ENCODE data around the gene OAF.

Gene OAF

DNA sequence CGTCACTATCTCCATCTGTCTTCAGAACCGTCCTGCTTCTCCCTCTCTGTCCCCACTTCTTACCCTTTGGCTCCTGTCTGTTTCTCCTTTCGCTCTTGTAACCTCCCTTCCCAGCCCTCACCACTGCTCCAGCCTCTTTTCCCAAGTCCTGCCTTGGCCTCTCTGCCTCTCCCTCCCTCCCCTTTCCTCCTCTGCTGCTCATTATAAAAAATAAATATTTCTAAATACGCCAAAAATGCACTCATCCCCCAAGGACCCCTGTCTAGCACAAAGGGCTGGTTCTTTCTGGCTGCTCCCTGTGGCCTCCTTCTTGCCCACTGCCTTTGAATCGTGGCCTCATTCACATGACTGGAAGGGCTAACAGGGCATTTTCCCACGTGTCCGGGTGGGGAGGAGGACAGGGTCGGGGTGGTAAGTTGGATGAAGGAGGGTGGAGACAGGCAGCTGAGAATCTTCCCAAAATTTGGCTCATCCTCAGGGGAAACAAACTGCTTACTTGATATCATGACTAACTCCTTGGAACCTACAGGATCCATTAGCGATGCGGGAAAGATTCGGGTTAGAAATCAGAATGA, 26.4 kb upstream of the OAF start:
- no peak for DNase-seq

GRCh38 chr11:120184946-120185705, 25.7 kb upstream of the OAF start:
- DNase-seq: no peak

DNA sequence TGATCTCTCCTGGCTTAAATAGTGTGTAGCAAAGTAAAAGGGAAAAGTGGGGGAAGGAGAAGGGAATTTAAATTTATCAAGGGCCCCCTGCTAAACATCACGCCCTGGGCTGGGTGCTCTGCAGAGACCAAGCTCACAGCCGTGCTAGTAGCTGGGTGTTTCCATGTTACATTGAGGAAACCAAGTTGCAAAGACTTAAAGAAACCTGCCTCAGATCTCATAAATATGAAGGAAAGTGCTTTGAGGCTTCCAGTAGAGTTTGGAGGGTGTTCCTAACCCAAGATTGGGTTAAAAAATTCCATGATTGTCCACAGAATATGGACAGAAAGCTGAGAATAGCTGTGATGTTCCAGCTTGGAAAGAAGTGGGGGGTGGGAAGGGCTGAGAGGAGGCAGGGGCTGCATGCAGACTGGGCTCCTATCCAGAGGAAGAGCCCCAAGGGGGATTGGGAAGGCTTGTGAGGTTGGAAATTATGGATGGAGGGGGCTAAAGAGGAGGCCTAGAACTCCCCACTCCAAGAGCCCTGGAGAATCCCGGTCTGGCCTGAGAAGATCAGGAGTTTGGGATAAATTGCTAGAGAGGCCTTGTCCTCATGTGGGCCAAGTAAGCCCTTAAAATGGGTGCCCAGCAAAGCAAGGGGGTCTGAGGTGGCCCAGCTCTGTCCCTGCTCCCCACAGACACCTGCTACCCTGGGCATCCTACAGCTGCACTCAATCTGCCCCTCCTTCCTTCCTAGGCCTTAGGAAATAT, 25.0 kb upstream of the OAF start:
- DNase-seq: no peak

GRCh38 chr11:120186456-120186773, 24.4 kb upstream of the OAF start:
- DNase-seq: no peak

- no peak for DNase-seq
Measured at GRCh38 chr11:120186774-120187591, 23.8 kb upstream of the OAF start.

- no peak for DNase-seq
Measured at GRCh38 chr11:120188371-120188770, 22.5 kb upstream of the OAF start.

DNA sequence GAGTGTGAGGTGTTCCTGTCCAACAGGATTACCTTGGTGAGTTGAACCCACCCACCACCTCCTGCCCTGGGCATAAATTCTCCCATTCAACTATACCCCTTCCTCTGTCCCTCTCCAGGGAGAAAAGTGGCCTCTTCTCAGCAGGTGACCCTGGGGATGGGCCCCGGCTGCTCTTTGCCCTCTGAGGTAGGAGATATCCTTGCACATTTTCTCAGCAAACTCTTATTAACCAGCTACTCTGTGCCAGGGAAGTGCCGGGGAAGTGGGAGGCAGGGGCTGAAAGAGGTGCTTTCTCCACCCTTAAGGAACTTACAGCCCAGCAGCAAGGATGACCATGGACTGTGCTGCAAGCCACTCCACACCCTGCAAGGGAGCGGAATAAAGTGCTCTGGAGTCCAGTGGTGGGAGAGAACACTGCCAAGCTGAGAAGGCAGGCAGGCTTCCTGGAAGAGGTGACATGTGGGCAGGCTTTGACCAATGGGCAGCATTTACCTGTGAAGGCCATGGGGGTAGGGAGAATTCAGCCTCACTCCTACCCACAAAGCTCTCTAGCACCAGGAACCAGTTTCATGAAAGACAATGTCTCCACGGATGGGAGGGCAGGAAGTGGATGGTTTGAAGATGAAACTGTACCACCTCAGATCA, 21.9 kb upstream of the OAF start:
- no peak for DNase-seq

- no peak for DNase-seq
Measured at GRCh38 chr11:120191058-120191457, 19.8 kb upstream of the OAF start.

- no peak for DNase-seq
Measured at GRCh38 chr11:120192831-120193625, 17.8 kb upstream of the OAF start.

DNA sequence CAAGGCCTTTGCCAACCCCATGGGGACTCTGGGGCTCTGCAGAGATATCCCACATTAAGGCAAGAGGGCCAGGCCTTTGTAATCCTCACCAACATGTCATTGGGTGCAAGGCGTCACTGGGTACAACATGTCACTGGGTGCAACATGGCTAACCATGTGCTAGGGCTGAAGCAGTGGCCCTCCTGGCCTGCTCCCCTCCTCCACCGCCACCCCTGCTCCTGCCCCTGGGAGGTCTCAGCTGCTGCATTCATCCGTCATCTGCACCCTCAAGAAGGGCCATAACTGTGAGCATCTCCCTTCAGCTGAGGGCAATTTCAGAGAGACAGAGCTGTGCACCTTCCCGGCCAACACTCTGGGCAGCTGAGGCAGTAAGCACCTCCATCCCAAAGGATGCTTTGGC, 16.7 kb upstream of the OAF start:
- DNase-seq: no peak

GRCh38 chr11:120195601-120196320, 15.1 kb upstream of the OAF start:
- DNase-seq: no peak

DNA sequence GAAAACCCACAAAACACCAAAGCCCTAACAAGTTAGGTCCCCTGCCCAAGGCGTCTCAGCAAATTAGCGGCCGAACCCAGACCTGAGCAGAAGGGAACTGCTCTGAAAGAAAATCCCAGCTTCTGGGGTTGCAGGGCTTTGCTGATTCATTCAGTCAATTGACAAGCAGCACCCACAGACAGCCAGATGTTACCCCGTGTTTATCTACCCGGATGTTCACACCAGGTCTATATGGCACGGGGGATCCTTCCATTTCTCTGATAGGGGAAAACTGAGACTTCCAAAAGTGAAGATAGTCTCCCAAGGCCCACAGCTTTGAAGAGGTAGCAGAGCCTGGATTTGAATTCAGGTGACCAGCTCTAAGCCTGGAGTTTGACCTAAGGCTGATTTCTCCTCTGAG, 14.0 kb upstream of the OAF start:
- no peak for DNase-seq

GRCh38 chr11:120197251-120197891, 13.5 kb upstream of the OAF start:
- no peak for DNase-seq

DNA sequence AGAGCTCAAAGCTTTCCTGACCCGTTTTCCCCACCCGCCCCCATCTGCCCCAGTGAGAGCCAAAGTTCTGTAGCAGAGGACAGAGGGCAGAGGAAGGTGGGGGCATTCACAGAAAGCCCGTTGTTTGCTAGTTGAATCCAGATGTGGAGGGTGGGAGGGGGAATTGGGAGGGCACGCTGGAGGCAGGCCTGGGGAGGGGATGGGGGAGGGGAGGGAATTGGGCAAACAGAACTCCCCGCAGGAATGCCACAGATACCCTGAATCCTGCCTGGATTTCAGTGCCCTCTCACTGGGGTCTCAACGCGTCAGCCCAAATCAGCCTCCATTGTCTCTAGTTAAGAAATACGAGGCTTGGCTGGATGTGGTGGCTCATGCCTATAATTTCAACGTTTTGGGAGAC, 12.9 kb upstream of the OAF start:
- no peak for DNase-seq

DNA sequence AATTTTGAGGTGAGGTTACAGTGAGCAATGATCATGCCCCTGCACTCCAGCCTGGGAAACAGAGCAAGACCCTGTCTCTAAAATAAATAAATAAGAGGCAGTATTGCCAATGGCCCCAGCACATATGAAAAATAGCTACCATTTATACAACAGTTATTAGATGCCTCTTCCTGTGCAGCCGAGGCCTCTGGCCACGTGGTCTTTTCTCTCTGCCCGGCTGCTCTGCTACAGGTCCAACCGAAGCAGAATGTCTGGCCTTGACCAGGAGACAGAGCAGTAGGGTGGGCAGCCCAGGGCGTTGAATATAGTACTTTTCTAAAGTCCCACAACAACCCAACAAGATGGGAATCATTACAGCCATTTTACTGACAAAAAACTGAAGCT, 12.4 kb upstream of the OAF start:
- no peak for DNase-seq

DNA sequence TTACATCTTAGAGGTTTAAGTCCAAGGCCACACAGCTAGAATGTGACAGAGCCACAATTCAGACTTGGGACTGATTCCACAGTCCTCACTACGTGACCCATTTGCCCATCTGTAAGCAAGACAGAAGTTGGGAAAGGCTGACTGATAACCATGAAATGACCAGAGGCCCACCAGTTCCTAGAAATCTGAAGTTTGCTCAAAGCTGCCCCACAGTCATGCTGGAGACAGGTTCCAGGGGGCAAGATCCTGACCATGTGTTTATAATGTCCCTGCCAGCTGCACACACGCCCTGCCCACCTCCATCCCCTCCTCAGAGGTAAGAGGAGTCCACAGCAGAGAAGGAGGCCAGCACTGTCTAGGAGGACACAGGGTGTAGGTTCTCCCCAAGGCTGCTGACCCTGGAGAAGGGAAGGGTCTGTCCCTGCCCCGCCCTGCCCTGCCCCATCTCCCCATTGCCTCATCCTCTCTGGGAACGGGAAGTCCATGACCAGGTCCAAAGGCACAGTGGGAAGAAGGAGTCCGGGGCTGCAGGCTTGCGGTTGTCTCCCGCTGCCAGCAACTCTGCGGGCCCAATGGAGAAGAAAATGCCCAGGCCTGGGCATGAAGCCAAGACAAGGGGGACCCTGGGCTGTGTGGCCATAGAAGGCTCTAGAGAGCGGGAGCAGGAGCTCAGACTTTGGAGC, 11.9 kb upstream of the OAF start:
- DNase-seq: no peak

DNA sequence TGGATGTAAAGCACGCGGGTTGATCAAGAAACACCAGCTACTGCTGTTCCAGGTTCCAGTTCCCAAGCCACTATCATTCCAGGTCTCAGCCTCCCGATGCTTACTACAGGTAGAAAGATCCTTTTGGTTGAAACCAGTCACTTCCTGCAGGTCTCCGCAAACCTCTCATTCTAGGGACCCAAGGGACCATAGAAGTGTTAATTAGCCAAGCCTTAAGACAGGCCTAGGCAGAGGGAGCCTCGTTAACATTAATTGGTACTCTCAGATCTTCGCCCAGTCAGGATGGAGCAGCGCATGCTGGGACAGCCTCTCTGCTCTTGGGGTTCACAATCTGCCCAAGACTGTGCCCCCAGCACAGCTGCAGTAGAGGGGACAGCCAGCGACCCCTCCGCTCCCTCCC, 11.2 kb upstream of the OAF start:
- no peak for DNase-seq

DNA sequence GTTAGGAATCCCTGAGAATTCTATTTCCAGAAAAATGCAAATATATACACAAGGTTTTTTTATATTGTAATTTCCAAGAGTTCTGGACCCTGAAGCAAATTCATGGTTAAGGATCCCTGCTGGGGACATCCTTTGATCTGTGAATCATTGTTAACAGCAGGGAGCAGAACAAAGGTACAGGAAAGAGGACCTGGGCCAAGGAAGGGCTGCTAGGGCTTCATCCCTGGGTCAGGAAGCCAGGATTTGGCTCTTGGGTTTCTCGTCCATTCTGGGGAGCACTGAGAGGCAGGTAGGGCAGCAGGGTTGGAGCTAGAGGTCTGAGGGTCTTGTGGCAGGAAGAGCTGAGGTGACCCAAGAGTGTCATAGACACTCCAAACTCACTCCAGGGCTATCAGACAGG, 10.2 kb upstream of the OAF start:
- DNase-seq: no peak

DNA sequence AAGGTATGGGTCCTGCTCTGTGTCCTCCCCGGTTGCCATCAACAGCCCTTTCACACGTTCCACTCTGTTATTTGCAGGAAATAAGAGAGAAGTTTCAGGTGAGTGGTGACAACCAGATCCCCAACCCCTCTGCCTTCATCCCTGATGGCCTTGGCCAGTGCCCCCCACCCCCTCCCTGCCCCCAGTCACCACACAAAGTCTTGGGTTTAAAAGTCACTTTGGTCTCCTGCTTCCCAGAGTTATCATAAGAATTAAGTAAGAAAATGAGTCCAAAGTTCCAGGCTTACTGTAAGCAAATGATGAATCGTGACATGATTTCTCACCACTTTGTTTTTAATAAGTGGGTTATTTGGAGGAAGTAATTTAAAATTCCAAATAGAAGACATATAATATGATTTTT, 9.2 kb upstream of the OAF start:
- DNase-seq: no peak

GRCh38 chr11:120203626-120204025, 7.2 kb upstream of the OAF start:
- no peak for DNase-seq

All from SIG-M5 (cell line).